ENCODE measurements around the gene LGALS3.

Gene LGALS3

DNA sequence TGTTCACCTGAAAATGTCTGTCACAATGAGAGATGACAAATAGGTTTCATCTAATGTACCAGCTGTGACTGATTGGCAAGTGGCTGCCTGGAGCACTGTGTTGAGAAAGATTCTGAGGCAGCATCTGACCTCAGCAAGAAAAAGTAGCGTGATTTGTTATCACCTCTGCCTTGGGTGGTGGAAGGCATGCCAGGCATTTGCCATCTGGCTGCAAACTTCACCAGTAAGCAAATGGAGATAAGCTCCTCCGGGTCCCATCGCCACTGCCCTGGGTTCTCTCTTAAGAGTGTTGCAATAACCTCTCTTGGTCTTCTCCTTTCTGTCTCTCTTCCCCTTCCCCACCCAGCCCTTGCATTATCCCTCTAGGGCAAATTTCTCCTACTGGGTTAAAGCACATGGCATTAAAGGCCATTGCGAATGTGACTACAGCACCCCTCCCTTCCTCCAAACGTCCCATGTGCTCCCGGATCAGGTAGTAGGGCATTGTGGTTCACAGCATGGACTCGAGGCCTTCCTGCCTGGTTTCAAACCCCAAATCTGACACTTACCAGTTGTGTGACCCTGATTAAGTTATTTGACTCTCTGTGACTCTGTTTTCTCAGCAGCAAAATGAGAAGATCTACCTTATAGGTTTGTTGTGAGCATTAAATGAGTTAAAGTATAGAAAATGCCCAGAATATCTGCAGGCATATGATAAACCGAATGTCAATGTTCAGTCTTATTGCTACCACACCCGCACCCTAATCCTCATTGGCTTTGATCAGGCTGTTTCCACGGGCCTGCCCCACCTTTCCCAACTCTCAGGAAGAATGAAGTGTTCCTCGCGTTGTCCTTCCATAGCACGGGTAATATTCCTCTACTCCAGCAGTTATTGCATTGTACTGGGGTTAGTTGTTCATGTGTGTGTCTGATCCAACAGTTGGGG lies 8.2 kb upstream of the LGALS3 start:
- no peak for DNase-seq (ENCODE audit: low spot score)

DNA sequence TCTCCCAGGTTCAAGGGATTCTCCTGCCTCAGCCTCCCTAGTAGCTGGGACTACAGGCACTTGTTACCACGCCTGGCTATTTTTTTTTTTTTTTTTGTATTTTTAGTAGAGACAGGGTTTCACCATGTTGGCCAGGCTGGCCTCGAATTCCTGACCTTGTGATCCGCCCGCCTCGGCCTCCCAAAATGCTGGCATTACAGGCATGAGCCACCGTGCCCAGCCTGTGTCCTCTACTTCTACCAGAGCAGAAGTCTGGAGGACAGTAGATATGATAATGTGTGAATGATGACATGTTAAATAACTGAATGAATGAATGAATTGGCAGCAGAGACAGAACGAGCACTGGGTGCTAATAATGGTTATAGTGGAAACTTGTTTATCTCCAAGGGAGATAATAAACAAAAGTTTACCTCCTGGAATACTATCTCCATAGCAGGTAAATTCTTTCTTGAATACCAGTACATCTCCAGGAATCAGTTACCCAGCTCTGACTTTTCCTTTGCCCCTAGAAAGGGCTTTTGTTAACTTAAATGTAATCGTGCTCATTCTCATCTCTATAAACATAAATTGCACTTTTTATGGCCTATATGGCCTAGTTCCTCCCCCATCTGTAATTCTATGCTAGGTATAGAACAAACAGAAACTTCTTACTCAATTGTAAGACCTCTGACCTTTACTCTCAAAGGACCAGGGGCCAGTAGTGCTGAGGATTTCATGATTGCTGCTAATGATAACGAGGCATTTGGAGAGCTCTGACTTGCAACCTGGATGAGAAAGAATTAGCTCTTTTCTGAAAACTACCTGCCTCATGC lies 7.2 kb upstream of the LGALS3 start:
- in situ Hi-C loops (cut with MboI; ENCODE audit: low pct_unique_long_range_greater_than_20kb, low sequenced_read_pairs, unreplicated experiment): no loop called here
- no peak for DNase-seq (ENCODE audit: low spot score)
- TF ChIP-seq, protein P1, sequence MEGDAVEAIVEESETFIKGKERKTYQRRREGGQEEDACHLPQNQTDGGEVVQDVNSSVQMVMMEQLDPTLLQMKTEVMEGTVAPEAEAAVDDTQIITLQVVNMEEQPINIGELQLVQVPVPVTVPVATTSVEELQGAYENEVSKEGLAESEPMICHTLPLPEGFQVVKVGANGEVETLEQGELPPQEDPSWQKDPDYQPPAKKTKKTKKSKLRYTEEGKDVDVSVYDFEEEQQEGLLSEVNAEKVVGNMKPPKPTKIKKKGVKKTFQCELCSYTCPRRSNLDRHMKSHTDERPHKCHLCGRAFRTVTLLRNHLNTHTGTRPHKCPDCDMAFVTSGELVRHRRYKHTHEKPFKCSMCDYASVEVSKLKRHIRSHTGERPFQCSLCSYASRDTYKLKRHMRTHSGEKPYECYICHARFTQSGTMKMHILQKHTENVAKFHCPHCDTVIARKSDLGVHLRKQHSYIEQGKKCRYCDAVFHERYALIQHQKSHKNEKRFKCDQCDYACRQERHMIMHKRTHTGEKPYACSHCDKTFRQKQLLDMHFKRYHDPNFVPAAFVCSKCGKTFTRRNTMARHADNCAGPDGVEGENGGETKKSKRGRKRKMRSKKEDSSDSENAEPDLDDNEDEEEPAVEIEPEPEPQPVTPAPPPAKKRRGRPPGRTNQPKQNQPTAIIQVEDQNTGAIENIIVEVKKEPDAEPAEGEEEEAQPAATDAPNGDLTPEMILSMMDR (IDR thresholded peaks at IDR 0.05; ENCODE audit: extremely low read depth, insufficient read depth, missing control alignments): no peak

More for the DNA sequence above, 8.2 kb upstream of the LGALS3 start:
- TF ChIP-seq, protein P1 (IDR thresholded peaks at IDR 0.05; ENCODE audit: extremely low read depth, insufficient read depth, missing control alignments): no peak
- in situ Hi-C loops (cut with MboI; ENCODE audit: low pct_unique_long_range_greater_than_20kb, low sequenced_read_pairs, unreplicated experiment): no loop called here

- TF ChIP-seq, protein P1 (IDR thresholded peaks at IDR 0.05; ENCODE audit: extremely low read depth, insufficient read depth, missing control alignments): no peak
- DNase-seq (ENCODE audit: low spot score): no peak
- in situ Hi-C loops (cut with MboI; ENCODE audit: low pct_unique_long_range_greater_than_20kb, low sequenced_read_pairs, unreplicated experiment): no loop called here
Measured at GRCh38 chr14:55122440-55122986, 6.5 kb upstream of the LGALS3 start.

DNA sequence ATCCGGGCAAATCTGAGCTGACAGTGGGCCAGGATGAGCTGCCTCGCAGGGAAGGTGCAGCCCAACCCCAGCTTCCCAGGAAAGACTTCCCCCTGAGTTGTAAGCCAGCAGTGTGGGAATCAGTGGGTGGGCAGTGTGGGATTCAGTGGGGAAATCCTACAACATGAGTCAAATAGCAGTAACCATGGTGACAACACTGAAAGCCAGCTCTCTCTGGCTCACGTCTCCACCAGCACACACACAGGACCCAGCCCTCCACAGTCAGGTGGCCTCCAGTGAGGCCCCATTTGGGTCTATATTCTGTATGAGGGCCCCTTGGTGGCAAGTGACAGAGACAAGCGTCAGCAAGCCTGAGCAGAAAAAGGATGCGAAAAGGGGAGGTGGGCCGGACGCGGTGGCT lies 6.0 kb upstream of the LGALS3 start:
- in situ Hi-C loops (cut with MboI; ENCODE audit: low pct_unique_long_range_greater_than_20kb, low sequenced_read_pairs, unreplicated experiment): no loop called here
- TF ChIP-seq, protein P1 (IDR thresholded peaks at IDR 0.05; ENCODE audit: extremely low read depth, insufficient read depth, missing control alignments): no peak
- DNase-seq (ENCODE audit: low spot score): no peak

DNA sequence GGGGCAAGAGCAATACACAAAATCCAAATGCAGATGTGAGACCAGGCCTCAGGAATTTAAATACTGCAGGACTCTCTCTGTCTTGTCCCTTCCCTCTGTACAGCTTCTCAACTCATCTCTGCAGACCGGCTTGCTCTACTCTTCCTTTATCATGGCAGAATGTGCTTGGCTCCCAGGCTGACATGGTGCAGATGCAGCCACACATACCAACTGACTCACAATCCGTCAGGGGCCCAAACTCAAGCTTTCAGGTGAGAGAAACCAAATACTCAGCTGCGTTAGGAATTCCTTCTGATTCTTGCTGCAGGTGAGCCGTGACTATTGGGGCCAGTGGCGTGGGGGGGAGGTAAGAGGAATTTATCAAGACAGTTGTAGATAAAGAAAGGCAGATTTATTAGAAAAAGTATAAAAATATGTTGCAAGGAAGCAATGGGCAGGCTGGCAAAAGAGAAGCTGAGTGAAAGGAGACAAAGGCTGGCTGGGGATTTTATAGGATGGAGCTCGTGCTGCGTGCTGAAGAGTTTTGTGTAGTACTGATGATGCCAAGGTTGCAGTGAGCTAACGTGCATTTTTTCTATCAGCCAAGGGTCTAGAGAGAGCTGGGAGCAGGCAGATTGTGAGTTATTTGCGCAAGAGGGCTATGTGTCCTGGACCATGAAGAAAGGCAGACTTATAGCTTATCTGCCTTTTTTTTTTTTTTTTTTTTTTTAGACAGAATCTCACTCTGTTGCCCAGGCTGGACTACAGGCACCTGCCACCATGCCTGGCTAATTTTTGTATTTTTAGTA lies 5.0 kb upstream of the LGALS3 start:
- DNase-seq (ENCODE audit: low spot score): no peak
- in situ Hi-C loops (cut with MboI; ENCODE audit: low pct_unique_long_range_greater_than_20kb, low sequenced_read_pairs, unreplicated experiment): no loop called here
- TF ChIP-seq, protein P1 (IDR thresholded peaks at IDR 0.05; ENCODE audit: extremely low read depth, insufficient read depth, missing control alignments): no peak

Data from GM13977 (cell line).